Measurements from ENCODE around the gene EFNB2.

DNA sequence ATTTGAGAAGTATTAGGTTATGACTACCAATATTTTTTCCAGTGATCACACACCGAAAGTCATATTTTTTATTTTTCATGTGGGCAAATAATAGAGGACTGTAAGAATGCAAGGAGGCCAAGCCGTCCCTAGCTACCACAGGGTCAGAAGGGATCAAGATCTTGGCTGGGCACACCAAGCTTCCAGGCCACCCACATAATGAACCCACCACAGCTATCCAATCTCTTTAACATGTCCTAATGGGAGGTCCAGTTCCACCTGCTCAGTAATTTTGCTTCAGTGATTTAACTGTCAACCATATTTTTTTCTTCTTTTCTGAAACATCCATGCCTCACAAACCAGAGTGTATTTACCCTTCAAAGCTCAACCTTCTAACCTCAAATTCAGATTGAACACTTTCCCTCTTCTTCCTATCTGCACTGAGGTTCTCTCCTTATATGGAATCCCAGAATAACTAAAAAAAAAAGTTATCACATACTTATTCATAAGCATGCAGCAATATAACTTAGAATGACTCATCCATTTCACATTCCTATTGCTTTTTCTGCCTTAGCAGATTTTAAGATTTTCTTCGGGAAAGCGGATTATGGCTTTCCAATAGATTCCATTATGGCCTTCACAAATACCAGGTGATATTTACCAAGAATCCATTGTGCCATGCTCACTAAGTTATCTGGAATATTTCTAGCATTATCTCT lies 20.3 kb upstream of the EFNB2 start:
- TF ChIP-seq POLR2AphosphoS5 (IDR thresholded peaks at IDR 0.05) (no peak), EP300 (IDR thresholded peaks at IDR 0.05) (no peak)
- TF ChIP-seq, protein P1, sequence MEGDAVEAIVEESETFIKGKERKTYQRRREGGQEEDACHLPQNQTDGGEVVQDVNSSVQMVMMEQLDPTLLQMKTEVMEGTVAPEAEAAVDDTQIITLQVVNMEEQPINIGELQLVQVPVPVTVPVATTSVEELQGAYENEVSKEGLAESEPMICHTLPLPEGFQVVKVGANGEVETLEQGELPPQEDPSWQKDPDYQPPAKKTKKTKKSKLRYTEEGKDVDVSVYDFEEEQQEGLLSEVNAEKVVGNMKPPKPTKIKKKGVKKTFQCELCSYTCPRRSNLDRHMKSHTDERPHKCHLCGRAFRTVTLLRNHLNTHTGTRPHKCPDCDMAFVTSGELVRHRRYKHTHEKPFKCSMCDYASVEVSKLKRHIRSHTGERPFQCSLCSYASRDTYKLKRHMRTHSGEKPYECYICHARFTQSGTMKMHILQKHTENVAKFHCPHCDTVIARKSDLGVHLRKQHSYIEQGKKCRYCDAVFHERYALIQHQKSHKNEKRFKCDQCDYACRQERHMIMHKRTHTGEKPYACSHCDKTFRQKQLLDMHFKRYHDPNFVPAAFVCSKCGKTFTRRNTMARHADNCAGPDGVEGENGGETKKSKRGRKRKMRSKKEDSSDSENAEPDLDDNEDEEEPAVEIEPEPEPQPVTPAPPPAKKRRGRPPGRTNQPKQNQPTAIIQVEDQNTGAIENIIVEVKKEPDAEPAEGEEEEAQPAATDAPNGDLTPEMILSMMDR (IDR thresholded peaks at IDR 0.05), result no peak

All from sigmoid colon (tissue), 4 donors.